A549 treated with dexamethasone at 1 μM for 4 hours (cell line): Measurements from ENCODE around the gene HOXC13. TPM values are rescaled to one million over a fixed set of nuclear protein-coding genes. Genes with fewer than 3 reads are reported as not detected.

Source experiments
- total RNA-seq: library from RNA; stranded (reverse); fragments of 200-300 nt; extraction: Qiagen RNA extraction; gene quantifications from 5 replicates; pipeline ENCODE4 v1.2.3, GENCODE V29; 2022

HOXC13 gene, protein sequence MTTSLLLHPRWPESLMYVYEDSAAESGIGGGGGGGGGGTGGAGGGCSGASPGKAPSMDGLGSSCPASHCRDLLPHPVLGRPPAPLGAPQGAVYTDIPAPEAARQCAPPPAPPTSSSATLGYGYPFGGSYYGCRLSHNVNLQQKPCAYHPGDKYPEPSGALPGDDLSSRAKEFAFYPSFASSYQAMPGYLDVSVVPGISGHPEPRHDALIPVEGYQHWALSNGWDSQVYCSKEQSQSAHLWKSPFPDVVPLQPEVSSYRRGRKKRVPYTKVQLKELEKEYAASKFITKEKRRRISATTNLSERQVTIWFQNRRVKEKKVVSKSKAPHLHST
- total RNA-seq: 24.6 to 37.6 TPM (median 28.1 TPM) in 5 replicates

DNA sequence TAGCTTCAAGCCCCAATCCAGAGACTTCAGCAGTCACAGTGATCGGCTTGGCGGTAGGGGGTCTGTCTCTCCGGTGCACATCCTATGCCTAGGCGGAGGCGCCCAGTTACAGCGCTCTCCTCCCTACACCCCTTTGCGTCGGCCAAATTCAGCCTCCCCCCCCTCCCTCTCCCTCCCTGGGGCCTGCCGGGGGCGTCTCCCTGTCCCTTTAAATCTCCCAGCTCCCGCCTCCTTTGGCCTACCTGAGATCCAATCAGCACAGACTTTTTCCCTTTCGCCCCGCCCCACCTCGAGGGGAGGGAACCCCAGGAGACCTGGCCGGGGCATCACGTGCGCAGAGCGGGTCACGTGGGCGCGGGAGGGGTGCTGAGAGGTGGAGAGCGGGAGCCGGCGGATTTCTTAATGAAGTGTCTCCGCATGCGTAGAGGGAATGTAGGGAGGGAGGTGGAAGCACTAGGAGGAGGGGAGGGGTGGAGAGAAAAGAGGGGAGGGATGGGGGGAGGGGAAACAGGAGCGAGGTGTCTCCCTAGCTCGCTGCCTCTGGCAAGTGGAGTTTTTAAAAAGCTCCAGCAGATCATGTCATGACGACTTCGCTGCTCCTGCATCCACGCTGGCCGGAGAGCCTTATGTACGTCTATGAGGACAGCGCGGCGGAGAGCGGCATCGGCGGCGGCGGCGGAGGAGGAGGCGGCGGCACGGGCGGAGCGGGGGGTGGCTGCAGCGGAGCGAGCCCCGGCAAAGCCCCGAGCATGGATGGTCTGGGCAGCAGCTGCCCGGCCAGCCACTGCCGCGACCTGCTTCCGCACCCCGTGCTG is at the start of gene HOXC13:
HOXC13 (plus strand) TSS at position 506 of the 815 bp plus-strand sequence; CDS start at position 582, 76 bp downstream.

DNA sequence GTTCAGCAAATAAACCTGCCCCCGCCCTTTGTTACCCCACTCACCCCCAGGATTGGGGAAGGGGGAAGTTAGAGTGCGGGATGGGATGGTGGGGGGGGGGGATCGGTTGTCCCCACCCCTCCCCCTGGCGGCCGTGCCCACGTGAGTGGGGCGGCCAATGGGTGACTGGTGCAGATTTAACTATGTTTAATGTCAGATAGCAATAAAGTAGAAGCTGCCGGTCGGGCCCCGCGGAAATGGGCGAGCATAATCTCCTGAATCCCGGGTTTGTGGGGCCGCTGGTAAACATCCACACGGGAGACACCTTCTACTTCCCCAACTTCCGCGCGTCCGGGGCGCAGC is 16.0 kb downstream of the HOXC13 start, which contains the start of gene HOXC12:
HOXC12 (plus strand) TSS at position 210 of the 342 bp plus-strand sequence; CDS start at position 237, 27 bp downstream.

DNA sequence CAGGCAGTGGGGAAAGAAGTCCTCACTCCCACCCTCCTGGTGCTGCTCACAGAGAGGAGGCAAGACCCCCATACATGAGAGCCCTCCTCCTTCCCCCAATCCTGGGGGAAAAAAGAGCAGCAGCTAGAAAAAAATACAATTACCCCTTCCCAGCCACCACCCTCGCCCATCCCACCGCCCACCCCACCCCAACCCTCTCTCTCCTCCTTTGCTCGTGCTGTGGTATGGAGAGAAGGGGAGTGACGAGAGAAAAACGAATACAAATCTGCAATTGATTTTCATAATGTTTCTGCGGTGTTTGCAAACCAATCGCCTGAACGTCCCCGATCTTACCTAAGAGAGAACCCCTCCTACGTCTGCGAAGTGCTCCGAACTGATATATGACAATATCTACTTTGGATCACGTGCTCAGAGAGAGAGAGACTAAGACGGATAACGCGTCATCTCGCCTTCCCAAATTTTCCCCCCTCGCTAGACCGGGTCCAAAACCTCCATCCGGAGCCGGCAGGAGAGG is 34.1 kb downstream of the HOXC13 start, which contains the start of gene HOXC11:
HOXC11 (plus strand) TSS at position 405 of the 514 bp plus-strand sequence. CDS start 116 bp downstream, outside the sequence.

DNA sequence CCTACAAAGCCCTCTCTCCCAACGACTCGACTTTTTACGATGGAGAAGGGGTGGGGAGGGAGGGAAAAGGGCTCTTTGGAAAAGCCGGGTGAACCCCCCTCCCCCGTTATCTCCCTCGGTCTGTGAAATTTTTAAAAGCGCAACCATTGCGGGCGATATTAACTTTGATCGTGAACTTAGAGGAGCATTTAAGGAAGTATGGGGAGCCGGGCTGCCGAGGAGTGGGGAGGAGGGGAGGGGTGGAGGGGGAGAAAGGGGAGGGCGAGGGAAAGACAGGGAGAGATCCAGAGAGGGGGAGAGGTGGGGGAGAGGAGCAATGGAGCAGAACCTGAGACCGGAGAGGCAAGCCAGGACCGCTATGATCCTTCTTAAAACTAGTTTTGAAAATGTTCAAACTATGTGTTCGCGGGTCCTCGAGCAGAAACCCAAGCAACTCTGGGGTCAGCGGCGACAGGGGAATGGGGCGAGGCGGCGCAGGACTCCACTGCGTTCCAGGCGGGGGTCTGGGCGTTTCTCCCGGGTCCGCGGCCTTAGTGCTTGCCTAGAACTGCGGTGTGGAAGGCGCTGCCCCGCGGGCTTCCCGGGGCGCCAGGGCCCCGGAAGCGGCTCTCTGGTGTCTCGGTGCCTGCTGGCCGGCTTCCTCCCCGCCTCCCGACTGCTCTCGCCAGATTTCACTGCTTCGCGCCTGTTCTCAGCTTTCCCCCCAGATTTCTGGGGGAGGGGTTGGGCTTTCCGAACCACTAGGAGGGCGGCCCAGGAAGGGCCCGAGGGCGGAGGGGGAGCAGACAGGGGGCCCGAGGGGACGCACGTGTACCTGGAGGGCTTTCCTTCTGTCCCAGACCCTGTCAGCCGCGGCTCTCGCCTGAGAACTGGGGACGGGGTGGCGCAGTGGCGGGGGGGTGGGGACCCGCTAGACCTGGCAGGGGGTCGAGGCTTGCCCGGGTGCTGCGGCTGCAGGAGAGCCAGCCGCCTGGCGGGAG is 35.7 kb downstream of the HOXC13 start, which contains the start of gene HOTAIR:
HOTAIR (minus strand) TSS at position 871 of the 980 bp plus-strand sequence.

DNA sequence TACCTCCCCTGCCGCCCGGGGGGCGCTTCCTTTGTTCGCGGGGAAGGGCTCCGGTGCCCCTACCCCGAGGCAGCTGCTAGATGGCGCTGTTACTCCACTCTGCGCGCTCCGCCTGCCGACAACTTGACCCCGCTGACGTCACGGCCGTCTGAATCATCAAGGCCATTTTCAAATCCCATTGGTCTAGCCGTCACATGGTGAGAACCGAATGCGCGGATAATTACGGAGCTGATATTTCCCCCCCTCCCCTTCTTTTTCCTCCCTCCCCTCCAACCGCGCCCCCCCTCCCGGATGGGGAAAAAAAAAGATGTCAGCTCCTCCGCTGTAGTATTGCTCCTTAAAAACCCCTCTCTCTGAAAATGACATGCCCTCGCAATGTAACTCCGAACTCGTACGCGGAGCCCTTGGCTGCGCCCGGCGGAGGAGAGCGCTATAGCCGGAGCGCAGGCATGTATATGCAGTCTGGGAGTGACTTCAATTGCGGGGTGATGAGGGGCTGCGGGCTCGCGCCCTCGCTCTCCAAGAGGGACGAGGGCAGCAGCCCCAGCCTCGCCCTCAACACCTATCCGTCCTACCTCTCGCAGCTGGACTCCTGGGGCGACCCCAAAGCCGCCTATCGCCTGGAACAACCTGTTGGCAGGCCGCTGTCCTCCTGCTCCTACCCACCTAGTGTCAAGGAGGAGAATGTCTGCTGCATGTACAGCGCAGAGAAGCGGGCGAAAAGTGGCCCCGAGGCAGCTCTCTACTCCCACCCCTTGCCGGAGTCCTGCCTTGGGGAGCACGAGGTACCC is 46.5 kb downstream of the HOXC13 start, which contains the start of gene HOXC10:
HOXC10 (plus strand) TSS at position 246 of the 791 bp plus-strand sequence; CDS start at position 360, 114 bp downstream.

Other genes with a start within 250 kb of the HOXC13 start
- 17.1 to 21.7 TPM (median 17.4 TPM) in 5 replicates for gene CALCOCO1, start 211.4 kb upstream of the HOXC13 start, total RNA-seq
- not detected in 5 replicates for gene CISTR, start 186.9 kb upstream of the HOXC13 start, total RNA-seq
- gene HOXC12, start 16.1 kb downstream of the HOXC13 start, total RNA-seq: 0.02 to 0.05 TPM (median 0.03 TPM) in 3 of 5 replicates, not detected in the others
- gene HOXC11, start 34.3 kb downstream of the HOXC13 start, total RNA-seq: 0.58 to 0.82 TPM (median 0.73 TPM) in 5 replicates
- gene HOTAIR, start 36.1 kb downstream of the HOXC13 start, total RNA-seq: 0.12 to 0.40 TPM (median 0.24 TPM) in 5 replicates
- 2.8 to 3.2 TPM (median 3.0 TPM) in 5 replicates for gene HOXC10, start 46.3 kb downstream of the HOXC13 start, total RNA-seq
- gene HOXC9, start 61.3 kb downstream of the HOXC13 start, total RNA-seq: 12.7 to 14.9 TPM (median 14.5 TPM) in 5 replicates
- gene HOXC8, start 70.2 kb downstream of the HOXC13 start, total RNA-seq: 4.9 to 6.5 TPM (median 5.8 TPM) in 5 replicates
- gene HOXC6, start 89.6 kb downstream of the HOXC13 start, total RNA-seq: 3.9 to 5.6 TPM (median 4.8 TPM) in 5 replicates
- gene HOXC5, start 94.2 kb downstream of the HOXC13 start, total RNA-seq: 0.47 to 0.88 TPM (median 0.77 TPM) in 5 replicates
- 2.4 to 3.6 TPM (median 3.3 TPM) in 5 replicates for gene HOXC4, start 115.0 kb downstream of the HOXC13 start, total RNA-seq